ENCODE measurements around the gene TMEM145. TPM values are rescaled to one million over a fixed set of nuclear protein-coding genes. Genes with fewer than 3 reads are reported as not detected.

TMEM145 gene
- total and polyA plus RNA-seq, 10 of the 15 experiments (the other 5 are each of a cell fraction or from before 2014, with no cell fraction given), result 0.04 to 0.97 (median 0.16) TPM; not detected in 4

- intact Hi-C loops (cut with micrococcal nuclease; ENCODE audit: unreplicated experiment), result no loop called here
- ChIA-PET RAD21 (ENCODE audit: unreplicated experiment) (no interaction called here), SMC1A (ENCODE audit: uncharacterized antibody, unreplicated experiment) (interaction anchor here (1.1 kb wide), 1 partner anchor 9 kb away, joined by 3 read pairs; no protein-coding TSS in a partner anchor)
Measured at GRCh38 chr19:42353341-42354015, 40.4 kb downstream of the TMEM145 start.

More at GRCh38 chr19:42353341-42354015, 40.4 kb downstream of the TMEM145 start:
- H3K9me3 ChIP-seq (replicated peaks; ENCODE audit: control insufficient read depth, insufficient read depth, low read length), result no peaks in the 10 kb centered on the region
- FAIRE-seq, result no peak
- no peak for DNase-seq (ENCODE audit: low read depth, low spot score)
- ATAC-seq, result no peak
- no peak overlapping the region for H3K4me3 ChIP-seq
- H4K20me1 ChIP-seq (ENCODE audit: control insufficient read depth, insufficient read depth), result no peaks in the 10 kb centered on the region
- H3K27ac ChIP-seq (ENCODE audit: control insufficient read depth, insufficient read depth), result no peak overlapping the region
- H2AFZ ChIP-seq (ENCODE audit: control insufficient read depth, low read depth, low read length), result no peak overlapping the region
- H3K36me3 ChIP-seq (ENCODE audit: control insufficient read depth in 2 of 2, insufficient read depth in 2 of 2, low read length in 1 of 2), result no peaks in the 10 kb centered on the region; a peak in 1 of 4 replicates
- H3K4me1 ChIP-seq (ENCODE audit: control insufficient read depth, insufficient read depth, low read length), result no peaks in the 10 kb centered on the region
- no TSS peak for BruUV-seq (replicated peaks)
- no peaks in the 10 kb centered on the region for H3K27me3 ChIP-seq (replicated peaks in 1 of 2; ENCODE audit: control insufficient read depth in 2 of 2, insufficient read depth in 2 of 2, low read length in 1 of 2)
- no peaks in the 10 kb centered on the region for H3K79me2 ChIP-seq (ENCODE audit: control insufficient read depth, insufficient read depth, low read length)
- TF ChIP-seq E2F8 (IDR thresholded peaks at IDR 0.05; ENCODE audit: low read depth, partially characterized antibody) (no peak), HDAC6 (IDR thresholded peaks at IDR 0.05; ENCODE audit: unreplicated experiment) (no peak)
- ChIA-PET CTCF (no interaction called here), POLR2A (no interaction called here)
- H3K4me2 ChIP-seq (ENCODE audit: control insufficient read depth, insufficient read depth), result no peak overlapping the region
- H3K9ac ChIP-seq (ENCODE audit: control insufficient read depth, insufficient read depth, low read length), result no peak overlapping the region
- 88% methylated on average over 29 of the region's 29 CpGs for WGBS (ENCODE audit: insufficient coverage, insufficient replicate concordance, low lambda C conversion rate, missing lambda C conversion rate)
- in situ Hi-C loops (cut with MboI), result no loop called here

Measured in GM12878 (cell line).